Ovary (tissue), 3 donors: ENCODE data around the gene HOXD9.

Experiments
- EP300 ChIP-seq: sonication (generic); formaldehyde crosslinking; IDR thresholded peaks from one replicate; pipeline ENCODE4 v1.6.1; 2017; ENCODE audit warnings: antibody characterized with exemption
- POLR2A ChIP-seq: fragments of 450-650 bp; IDR thresholded peaks from one replicate; pipeline ENCODE4 v1.6.1; 2017; ENCODE audit warnings: antibody characterized with exemption, mild to moderate bottlenecking, moderate library complexity
- TF ChIP-seq, protein P1 (sequence below), 3 donors: fragments of 450-650 bp in 2 of 3; fragments of 200-600 bp in 1 of 3; IDR thresholded peaks; one replicate each; pipeline versions ENCODE4 v1.5.1 to v1.8.0; 2016 to 2022; ENCODE audit warnings: antibody characterized with exemption in 3 of 3, mild to moderate bottlenecking in 1 of 3
- donor health status: DM: no; HTN: no; CAD: no.

DNA sequence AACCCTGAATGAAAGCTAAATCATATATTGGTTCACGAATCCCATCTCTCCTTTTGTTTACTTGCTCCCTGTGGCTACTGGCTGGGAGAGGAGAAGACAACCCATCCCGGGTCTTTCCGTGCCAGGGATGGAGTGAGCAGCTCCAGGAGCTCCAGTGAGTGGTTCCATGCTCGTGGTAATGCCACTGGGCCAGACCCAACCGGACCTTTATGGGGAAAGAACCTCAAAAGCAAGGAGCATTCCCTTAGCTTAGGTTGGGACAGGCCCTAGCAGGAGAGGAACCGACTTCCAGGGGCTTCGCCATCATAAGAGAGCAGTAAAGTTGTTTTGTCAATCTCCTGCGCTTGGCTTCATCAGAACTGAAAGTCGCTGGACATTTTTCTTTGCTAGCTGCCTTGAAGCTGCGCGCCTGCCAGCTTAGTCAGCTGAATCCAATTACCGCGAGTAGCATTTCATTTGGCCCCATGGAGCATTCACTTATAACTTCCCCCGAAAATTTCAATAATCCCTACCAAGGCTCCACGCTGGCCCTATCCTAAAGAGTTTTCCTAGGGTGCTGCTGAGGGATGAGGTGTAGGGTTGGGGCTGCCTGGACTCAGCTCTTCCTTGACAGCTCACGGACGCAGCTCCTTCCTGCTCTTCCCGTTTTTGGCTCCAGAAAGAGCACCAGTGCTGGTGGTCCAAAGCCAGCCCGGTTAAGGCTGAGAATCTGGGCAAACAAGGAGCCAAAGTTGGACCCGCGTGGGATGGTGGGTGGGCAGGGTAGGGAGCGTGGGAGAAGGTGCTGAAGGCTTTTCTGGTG is 39.5 kb downstream of the HOXD9 start:
- TF ChIP-seq POLR2A (no peak), EP300 (no peak)
- TF ChIP-seq, protein P1, sequence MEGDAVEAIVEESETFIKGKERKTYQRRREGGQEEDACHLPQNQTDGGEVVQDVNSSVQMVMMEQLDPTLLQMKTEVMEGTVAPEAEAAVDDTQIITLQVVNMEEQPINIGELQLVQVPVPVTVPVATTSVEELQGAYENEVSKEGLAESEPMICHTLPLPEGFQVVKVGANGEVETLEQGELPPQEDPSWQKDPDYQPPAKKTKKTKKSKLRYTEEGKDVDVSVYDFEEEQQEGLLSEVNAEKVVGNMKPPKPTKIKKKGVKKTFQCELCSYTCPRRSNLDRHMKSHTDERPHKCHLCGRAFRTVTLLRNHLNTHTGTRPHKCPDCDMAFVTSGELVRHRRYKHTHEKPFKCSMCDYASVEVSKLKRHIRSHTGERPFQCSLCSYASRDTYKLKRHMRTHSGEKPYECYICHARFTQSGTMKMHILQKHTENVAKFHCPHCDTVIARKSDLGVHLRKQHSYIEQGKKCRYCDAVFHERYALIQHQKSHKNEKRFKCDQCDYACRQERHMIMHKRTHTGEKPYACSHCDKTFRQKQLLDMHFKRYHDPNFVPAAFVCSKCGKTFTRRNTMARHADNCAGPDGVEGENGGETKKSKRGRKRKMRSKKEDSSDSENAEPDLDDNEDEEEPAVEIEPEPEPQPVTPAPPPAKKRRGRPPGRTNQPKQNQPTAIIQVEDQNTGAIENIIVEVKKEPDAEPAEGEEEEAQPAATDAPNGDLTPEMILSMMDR (IDR thresholded peaks at IDR 0.05): no peak
